HepG2 (cell line): ENCODE results near the gene ARHGAP5. TPM values are rescaled to one million over a fixed set of nuclear protein-coding genes. Genes with fewer than 3 reads are reported as not detected.

Experiments
- CENPT ChIP-seq: sonication (generic); formaldehyde crosslinking; IDR thresholded peaks from 2 replicates; pipeline ENCODE4 v1.8.0; 2022; ENCODE audit warnings: low read depth, mild to moderate bottlenecking, moderate library complexity, missing genetic modification reagents
- HNRNPL ChIP-seq: fragments of 200-400 bp; formaldehyde crosslinking; IDR thresholded peaks from 2 replicates; pipeline ENCODE4 v1.6.1; 2017; ENCODE audit warnings: mild to moderate bottlenecking, low read depth, low read length
- KDM5A ChIP-seq: fragments of 200-600 bp; sonication (generic); IDR thresholded peaks from 2 replicates; pipeline ENCODE4 v1.7.0; 2018; ENCODE audit warnings: antibody characterized with exemption, mild to moderate bottlenecking, low read length, borderline replicate concordance
- KLF11 ChIP-seq: IDR thresholded peaks from 2 replicates; pipeline ENCODE4 v1.6.1; 2016; ENCODE audit warnings: missing compliant biosample characterization
- RARA ChIP-seq: IDR thresholded peaks from 2 replicates; pipeline ENCODE4 v1.6.1; 2016; ENCODE audit warnings: missing genetic modification reagents, missing compliant biosample characterization
- REPIN1 ChIP-seq: sonication (generic); formaldehyde crosslinking; IDR thresholded peaks from 2 replicates; pipeline ENCODE4 v1.8.0; 2022; ENCODE audit warnings: missing genetic modification reagents, low read depth, mild to moderate bottlenecking, borderline replicate concordance
- ZNF263 ChIP-seq: sonication (generic); formaldehyde crosslinking; IDR thresholded peaks from 2 replicates; pipeline ENCODE4 v1.4.0; 2020; ENCODE audit warnings: missing genetic modification reagents
- ZNF382 ChIP-seq: sonication (generic); formaldehyde crosslinking; IDR thresholded peaks from 2 replicates; pipeline ENCODE4 v1.5.0; 2020; ENCODE audit warnings: missing genetic modification reagents, mild to moderate bottlenecking, borderline replicate concordance
- ZNF605 ChIP-seq: sonication (generic); formaldehyde crosslinking; IDR thresholded peaks from 2 replicates; pipeline ENCODE4 v1.8.0; 2022; ENCODE audit warnings: mild to moderate bottlenecking, missing genetic modification reagents
- ZNF768 ChIP-seq: sonication (generic); formaldehyde crosslinking; IDR thresholded peaks from 2 replicates; pipeline ENCODE4 v1.4.0; 2020; ENCODE audit warnings: missing genetic modification reagents
- ZNF772 ChIP-seq: sonication (generic); formaldehyde crosslinking; IDR thresholded peaks from 2 replicates; pipeline ENCODE4 v1.5.0; 2020; ENCODE audit warnings: mild to moderate bottlenecking, missing genetic modification reagents
- ZNF775 ChIP-seq: sonication (generic); formaldehyde crosslinking; IDR thresholded peaks from 2 replicates; pipeline ENCODE4 v1.4.0; 2020; ENCODE audit warnings: missing genetic modification reagents, mild to moderate bottlenecking, moderate library complexity, borderline replicate concordance
- polyA plus RNA-seq, 8 experiments: library from polyadenylated mRNA; depleted of rRNA in 3 of 8; stranded (reverse) in 7 of 8; unstranded in 1 of 8; fragments of >200 nt; fragmentation: Illumina TruSeq in 4 of 8; extraction: Trizol in 4 of 8; gene quantifications; 2 replicates each; pipeline versions ENCODE4 v1.2.1 to v1.2.3, GENCODE V29; 2011 to 2016; ENCODE audit warnings: low read depth in 4 of 8, missing spikeins in 1 of 8, mixed read lengths in 1 of 8; ENCODE audit not compliant: insufficient read depth in 1 of 8
- total RNA-seq, 5 experiments: library from RNA; depleted of rRNA; stranded (reverse); fragments of >200 nt; fragmentation: Illumina TruSeq; extraction: Trizol; gene quantifications; 2 replicates each; pipeline ENCODE4 v1.2.3, GENCODE V29; 2016; ENCODE audit warnings: low read depth in 1 of 5
- TF ChIP-seq, protein P1 (sequence below): sonication (generic); formaldehyde crosslinking; IDR thresholded peaks from 2 replicates; pipeline ENCODE4 v1.5.0; 2020; ENCODE audit warnings: mild to moderate bottlenecking, low read depth, missing genetic modification reagents, borderline replicate concordance
- TF ChIP-seq, protein P2 (sequence below): sonication (generic); formaldehyde crosslinking; IDR thresholded peaks from 2 replicates; pipeline ENCODE4 v1.9.0; 2022; ENCODE audit warnings: low read depth, missing genetic modification reagents
- TF ChIP-seq, protein P3 (sequence below): sonication (generic); formaldehyde crosslinking; IDR thresholded peaks from 2 replicates; pipeline ENCODE4 v1.4.0; 2020; ENCODE audit warnings: missing genetic modification reagents
- TF ChIP-seq, protein P4 (sequence below): sonication (generic); formaldehyde crosslinking; IDR thresholded peaks from 2 replicates; pipeline ENCODE4 v1.5.0; 2020; ENCODE audit warnings: missing genetic modification reagents
- TF ChIP-seq, protein P5 (sequence below): sonication (generic); formaldehyde crosslinking; IDR thresholded peaks from 2 replicates; pipeline ENCODE4 v1.8.1; 2023; ENCODE audit warnings: mild to moderate bottlenecking, moderate library complexity, missing genetic modification reagents

The ARHGAP5 gene
- total and polyA plus RNA-seq, 2 of the 13 experiments (the other 11 are each of a cell fraction or from before 2014, with no cell fraction given), result 33.7 to 144 TPM

DNA sequence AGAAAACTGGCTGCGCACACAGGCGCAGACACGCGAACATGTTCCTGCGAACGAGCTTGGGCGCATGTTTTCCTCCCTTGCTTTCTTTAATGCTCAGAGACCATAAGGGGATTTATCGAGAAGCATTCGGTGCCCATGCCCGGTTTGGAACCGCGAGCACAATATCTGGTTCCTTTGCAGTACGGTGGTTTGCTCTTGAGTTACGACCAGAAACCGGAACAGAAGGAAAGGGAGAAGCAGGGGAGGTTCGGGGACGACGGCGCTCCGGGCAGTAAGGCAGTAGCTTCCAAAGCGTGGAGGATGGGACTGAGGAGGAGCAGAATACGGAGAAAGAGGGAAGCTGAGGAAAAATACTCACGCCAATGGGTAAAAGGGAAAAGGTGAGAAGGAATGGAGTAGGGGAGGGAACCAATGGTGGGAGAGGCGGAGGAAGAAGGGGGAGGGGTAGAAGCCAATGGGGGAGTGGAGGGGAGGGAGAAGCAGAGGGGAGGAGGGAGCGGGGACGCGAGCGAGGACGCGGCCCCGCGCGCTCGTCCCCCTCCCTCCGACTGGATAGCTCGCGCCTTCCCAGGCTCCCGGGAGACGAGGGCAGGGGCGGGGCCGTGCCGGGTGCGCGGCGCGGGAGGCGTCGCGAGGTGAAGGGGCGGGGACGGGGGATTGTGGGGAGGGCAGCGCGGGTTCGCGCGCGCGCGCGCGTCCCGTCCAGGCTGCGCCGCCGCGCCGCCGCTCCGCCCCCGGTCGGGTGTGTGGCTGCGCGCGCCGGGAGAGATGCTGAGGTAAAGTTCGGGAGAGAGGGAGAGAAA is 625 bp upstream of the ARHGAP5 start (continued):
- TF ChIP-seq, protein P1, sequence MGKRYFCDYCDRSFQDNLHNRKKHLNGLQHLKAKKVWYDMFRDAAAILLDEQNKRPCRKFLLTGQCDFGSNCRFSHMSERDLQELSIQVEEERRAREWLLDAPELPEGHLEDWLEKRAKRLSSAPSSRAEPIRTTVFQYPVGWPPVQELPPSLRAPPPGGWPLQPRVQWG (CRISPR knock-in tag), result no peak
- TF ChIP-seq ZNF382 (CRISPR knock-in tag) (no peak), RARA (CRISPR knock-in tag) (peak; percentile 50; the same call in 1 of the 2 replicates), ZNF605 (CRISPR knock-in tag) (peak; percentile 65; the same call in 1 of the 2 replicates), ZNF775 (peak; percentile 100), HNRNPL (0 out of 2 replicates have a peak, but pooled peaks have one; percentile 53), REPIN1 (CRISPR knock-in tag) (peak; percentile 29; the same call in 1 of the 2 replicates), ZNF768 (CRISPR knock-in tag) (no peak; the same call in 1 of the 2 replicates), CENPT (CRISPR knock-in tag) (peak; percentile 88; the same call in 1 of the 2 replicates), KLF11 (CRISPR knock-in tag) (0 out of 2 replicates have a peak, but pooled peaks have one; percentile 34), ZNF263 (peak; percentile 28; the same call in 1 of the 2 replicates), ZNF772 (CRISPR knock-in tag) (0 out of 2 replicates have a peak, but pooled peaks have one; percentile 44), KDM5A (peak; percentile 76; the same call in 1 of the 2 replicates)
- TF ChIP-seq, protein P2, sequence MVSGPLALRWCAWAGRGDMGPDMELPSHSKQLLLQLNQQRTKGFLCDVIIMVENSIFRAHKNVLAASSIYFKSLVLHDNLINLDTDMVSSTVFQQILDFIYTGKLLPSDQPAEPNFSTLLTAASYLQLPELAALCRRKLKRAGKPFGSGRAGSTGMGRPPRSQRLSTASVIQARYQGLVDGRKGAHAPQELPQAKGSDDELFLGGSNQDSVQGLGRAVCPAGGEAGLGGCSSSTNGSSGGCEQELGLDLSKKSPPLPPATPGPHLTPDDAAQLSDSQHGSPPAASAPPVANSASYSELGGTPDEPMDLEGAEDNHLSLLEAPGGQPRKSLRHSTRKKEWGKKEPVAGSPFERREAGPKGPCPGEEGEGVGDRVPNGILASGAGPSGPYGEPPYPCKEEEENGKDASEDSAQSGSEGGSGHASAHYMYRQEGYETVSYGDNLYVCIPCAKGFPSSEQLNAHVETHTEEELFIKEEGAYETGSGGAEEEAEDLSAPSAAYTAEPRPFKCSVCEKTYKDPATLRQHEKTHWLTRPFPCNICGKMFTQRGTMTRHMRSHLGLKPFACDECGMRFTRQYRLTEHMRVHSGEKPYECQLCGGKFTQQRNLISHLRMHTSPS, result 0 out of 2 replicates have a peak, but pooled peaks have one; percentile 14
- TF ChIP-seq, protein P3, sequence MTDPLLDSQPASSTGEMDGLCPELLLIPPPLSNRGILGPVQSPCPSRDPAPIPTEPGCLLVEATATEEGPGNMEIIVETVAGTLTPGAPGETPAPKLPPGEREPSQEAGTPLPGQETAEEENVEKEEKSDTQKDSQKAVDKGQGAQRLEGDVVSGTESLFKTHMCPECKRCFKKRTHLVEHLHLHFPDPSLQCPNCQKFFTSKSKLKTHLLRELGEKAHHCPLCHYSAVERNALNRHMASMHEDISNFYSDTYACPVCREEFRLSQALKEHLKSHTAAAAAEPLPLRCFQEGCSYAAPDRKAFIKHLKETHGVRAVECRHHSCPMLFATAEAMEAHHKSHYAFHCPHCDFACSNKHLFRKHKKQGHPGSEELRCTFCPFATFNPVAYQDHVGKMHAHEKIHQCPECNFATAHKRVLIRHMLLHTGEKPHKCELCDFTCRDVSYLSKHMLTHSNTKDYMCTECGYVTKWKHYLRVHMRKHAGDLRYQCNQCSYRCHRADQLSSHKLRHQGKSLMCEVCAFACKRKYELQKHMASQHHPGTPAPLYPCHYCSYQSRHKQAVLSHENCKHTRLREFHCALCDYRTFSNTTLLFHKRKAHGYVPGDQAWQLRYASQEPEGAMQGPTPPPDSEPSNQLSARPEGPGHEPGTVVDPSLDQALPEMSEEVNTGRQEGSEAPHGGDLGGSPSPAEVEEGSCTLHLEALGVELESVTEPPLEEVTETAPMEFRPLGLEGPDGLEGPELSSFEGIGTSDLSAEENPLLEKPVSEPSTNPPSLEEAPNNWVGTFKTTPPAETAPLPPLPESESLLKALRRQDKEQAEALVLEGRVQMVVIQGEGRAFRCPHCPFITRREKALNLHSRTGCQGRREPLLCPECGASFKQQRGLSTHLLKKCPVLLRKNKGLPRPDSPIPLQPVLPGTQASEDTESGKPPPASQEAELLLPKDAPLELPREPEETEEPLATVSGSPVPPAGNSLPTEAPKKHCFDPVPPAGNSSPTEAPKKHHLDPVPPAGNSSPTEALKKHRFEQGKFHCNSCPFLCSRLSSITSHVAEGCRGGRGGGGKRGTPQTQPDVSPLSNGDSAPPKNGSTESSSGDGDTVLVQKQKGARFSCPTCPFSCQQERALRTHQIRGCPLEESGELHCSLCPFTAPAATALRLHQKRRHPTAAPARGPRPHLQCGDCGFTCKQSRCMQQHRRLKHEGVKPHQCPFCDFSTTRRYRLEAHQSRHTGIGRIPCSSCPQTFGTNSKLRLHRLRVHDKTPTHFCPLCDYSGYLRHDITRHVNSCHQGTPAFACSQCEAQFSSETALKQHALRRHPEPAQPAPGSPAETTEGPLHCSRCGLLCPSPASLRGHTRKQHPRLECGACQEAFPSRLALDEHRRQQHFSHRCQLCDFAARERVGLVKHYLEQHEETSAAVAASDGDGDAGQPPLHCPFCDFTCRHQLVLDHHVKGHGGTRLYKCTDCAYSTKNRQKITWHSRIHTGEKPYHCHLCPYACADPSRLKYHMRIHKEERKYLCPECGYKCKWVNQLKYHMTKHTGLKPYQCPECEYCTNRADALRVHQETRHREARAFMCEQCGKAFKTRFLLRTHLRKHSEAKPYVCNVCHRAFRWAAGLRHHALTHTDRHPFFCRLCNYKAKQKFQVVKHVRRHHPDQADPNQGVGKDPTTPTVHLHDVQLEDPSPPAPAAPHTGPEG (CRISPR knock-in tag), result peak; percentile 74; the same call in 1 of the 2 replicates
- TF ChIP-seq, protein P4, sequence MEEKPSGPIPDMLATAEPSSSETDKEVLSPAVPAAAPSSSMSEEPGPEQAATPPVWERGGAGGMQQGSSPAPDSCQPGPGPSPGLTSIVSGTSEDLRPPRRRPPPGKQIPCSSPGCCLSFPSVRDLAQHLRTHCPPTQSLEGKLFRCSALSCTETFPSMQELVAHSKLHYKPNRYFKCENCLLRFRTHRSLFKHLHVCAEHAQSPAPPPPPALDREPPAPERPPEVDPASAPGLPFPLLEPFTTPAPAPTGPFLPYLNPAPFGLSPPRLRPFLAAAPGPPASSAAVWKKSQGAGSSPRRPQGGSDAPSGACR, result peak; percentile 91
- TF ChIP-seq, protein P5, sequence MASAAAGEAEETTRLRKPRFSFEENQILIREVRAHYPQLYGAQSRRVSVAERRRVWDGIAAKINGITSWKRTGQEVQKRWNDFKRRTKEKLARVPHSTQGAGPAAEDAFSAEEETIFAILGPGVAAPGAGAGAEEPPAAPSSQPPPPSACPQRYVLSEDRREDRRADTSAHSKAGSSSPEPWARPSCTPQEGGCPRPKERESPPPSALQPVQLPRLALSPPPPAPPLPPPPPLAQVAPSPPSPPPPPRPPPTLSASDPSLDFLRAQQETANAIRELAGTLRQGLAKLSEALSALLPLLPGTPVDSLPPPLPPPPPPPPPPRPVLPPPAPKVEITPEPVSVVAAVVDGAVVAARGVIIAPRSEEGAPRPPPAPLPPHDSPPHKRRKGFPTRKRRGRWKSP, result peak; percentile 79; the same call in 1 of the 2 replicates
